H9 (cell line): Measurements from ENCODE around the gene TRPV6. TPM values are rescaled to one million over a fixed set of nuclear protein-coding genes. Genes with fewer than 3 reads are reported as not detected.

Experiments used
- DNase-seq: peaks from one replicate; pipeline ENCODE4 v3.0.0-alpha.2; 2017
- H2AFZ ChIP-seq: one replicate; pipeline ENCODE4 v1.6.1; 2013; ENCODE audit warnings: mild to moderate bottlenecking, low read length, control low read depth, moderate library complexity
- H2AK5ac ChIP-seq: 2 replicates; pipeline ENCODE4 v1.6.1; 2013; ENCODE audit warnings: low read length, control low read depth, mixed read lengths; ENCODE audit not compliant: insufficient read length
- H2BK120ac ChIP-seq: one replicate; pipeline ENCODE4 v1.6.1; 2013; ENCODE audit warnings: low read depth, mild to moderate bottlenecking, low read length, control low read depth, inconsistent platforms; ENCODE audit not compliant: poor library complexity, severe bottlenecking
- H2BK12ac ChIP-seq: 2 replicates; pipeline ENCODE4 v1.6.1; 2013; ENCODE audit warnings: low read length, control low read depth, mixed read lengths, low read depth; ENCODE audit not compliant: insufficient read length
- H2BK15ac ChIP-seq: 2 replicates; pipeline ENCODE4 v1.6.1; 2013; ENCODE audit warnings: low read depth, low read length, control low read depth
- H2BK20ac ChIP-seq: one replicate; pipeline ENCODE4 v1.6.1; 2013; ENCODE audit warnings: low read depth, mild to moderate bottlenecking, low read length, control low read depth, inconsistent platforms; ENCODE audit not compliant: poor library complexity, severe bottlenecking
- H2BK5ac ChIP-seq: 2 replicates; pipeline ENCODE4 v1.6.1; 2013; ENCODE audit warnings: low read length, control low read depth, mixed read lengths; ENCODE audit not compliant: insufficient read length
- H3K14ac ChIP-seq: 2 replicates; pipeline ENCODE4 v1.6.1; 2013; ENCODE audit warnings: low read length, control low read depth; ENCODE audit not compliant: insufficient read depth
- H3K18ac ChIP-seq: 2 replicates; pipeline ENCODE4 v1.6.1; 2013; ENCODE audit warnings: low read depth, mild to moderate bottlenecking, mixed read lengths, low read length, control low read depth; ENCODE audit not compliant: insufficient read length
- H3K23ac ChIP-seq: 2 replicates; pipeline ENCODE4 v1.6.1; 2013; ENCODE audit warnings: low read length, control low read depth, mixed read lengths, low read depth; ENCODE audit not compliant: insufficient read length
- H3K23me2 ChIP-seq: 2 replicates; pipeline ENCODE4 v1.6.1; 2013; ENCODE audit warnings: low read depth, mild to moderate bottlenecking, mixed read lengths, low read length, control low read depth; ENCODE audit not compliant: insufficient read length, poor library complexity, severe bottlenecking
- H3K27ac ChIP-seq: 2 replicates; pipeline ENCODE4 v1.5.1; 2013; ENCODE audit warnings: low read length, control low read depth, mixed read lengths, low read depth; ENCODE audit not compliant: insufficient read length
- H3K27me3 ChIP-seq: 2 replicates; pipeline ENCODE4 v1.6.1; 2013; ENCODE audit warnings: low read length, control low read depth, inconsistent platforms; ENCODE audit not compliant: insufficient read depth
- H3K4ac ChIP-seq: 2 replicates; pipeline ENCODE4 v1.6.1; 2013; ENCODE audit warnings: low read depth, mild to moderate bottlenecking, control low read depth, inconsistent platforms, low read length, moderate library complexity
- H3K4me1 ChIP-seq: 2 replicates; pipeline ENCODE4 v1.6.1; 2013; ENCODE audit warnings: low read length, control low read depth, inconsistent platforms; ENCODE audit not compliant: insufficient read depth
- H3K4me2 ChIP-seq: 2 replicates; pipeline ENCODE4 v1.6.1; 2013; ENCODE audit warnings: low read length, control low read depth, mixed read lengths; ENCODE audit not compliant: insufficient read length, insufficient read depth
- H3K56ac ChIP-seq: 2 replicates; pipeline ENCODE4 v1.6.1; 2013; ENCODE audit warnings: low read depth, mild to moderate bottlenecking, mixed read lengths, low read length, control low read depth; ENCODE audit not compliant: insufficient read length
- H3K79me1 ChIP-seq: 2 replicates; pipeline ENCODE4 v1.6.1; 2013; ENCODE audit warnings: low read depth, mild to moderate bottlenecking, moderate library complexity, low read length, control low read depth, inconsistent platforms; ENCODE audit not compliant: insufficient read depth, poor library complexity, severe bottlenecking
- H3K79me2 ChIP-seq: 2 replicates; pipeline ENCODE4 v1.6.1; 2013; ENCODE audit warnings: low read length, control low read depth, inconsistent platforms; ENCODE audit not compliant: insufficient read depth
- H3K9ac ChIP-seq: 2 replicates; pipeline ENCODE4 v1.6.1; 2013; ENCODE audit warnings: low read length, control low read depth, mixed read lengths; ENCODE audit not compliant: insufficient read length; ENCODE audit errors: extremely low read depth
- H3K9me3 ChIP-seq: one replicate; pipeline ENCODE4 v1.6.1; 2013; ENCODE audit warnings: low read depth, low read length, inconsistent platforms; ENCODE audit not compliant: control insufficient read depth
- H3T11ph ChIP-seq: one replicate; pipeline ENCODE4 v1.6.1; 2013; ENCODE audit warnings: mild to moderate bottlenecking, low read length, control low read depth, inconsistent platforms
- H4K20me1 ChIP-seq: one replicate; pipeline ENCODE4 v1.6.1; 2013; ENCODE audit not compliant: control insufficient read depth, insufficient read length, insufficient read depth
- H4K5ac ChIP-seq: 2 replicates; pipeline ENCODE4 v1.6.1; 2013; ENCODE audit warnings: low read depth, mild to moderate bottlenecking, mixed read lengths, low read length, control low read depth; ENCODE audit not compliant: insufficient read length
- H4K8ac ChIP-seq: replicated peaks from 2 replicates; pipeline ENCODE4 v1.6.1; 2013; ENCODE audit warnings: low read length, control low read depth, mixed read lengths, low read depth; ENCODE audit not compliant: insufficient read length
- H4K91ac ChIP-seq: 2 replicates; pipeline ENCODE4 v1.6.1; 2013; ENCODE audit warnings: low read depth, mild to moderate bottlenecking, moderate library complexity, mixed read lengths, low read length, control low read depth; ENCODE audit not compliant: insufficient read length
- H3K27ac Mint-ChIP-seq, 3 experiments: 2 replicates in 2 of 3; 3 replicates in 1 of 3; pipeline ENCODE4 v1.8.0; 2020 to 2021; ENCODE audit warnings: mixed read lengths in 3 of 3, mild to moderate bottlenecking in 1 of 3, moderate library complexity in 1 of 3
- H3K27me3 Mint-ChIP-seq: 2 replicates; pipeline ENCODE4 v1.8.0; 2021; ENCODE audit warnings: low read depth, mild to moderate bottlenecking, moderate library complexity, mixed read lengths
- H3K36me3 Mint-ChIP-seq, 3 experiments: 2 replicates in 2 of 3; 3 replicates in 1 of 3; pipeline ENCODE4 v1.8.0; 2020 to 2021; ENCODE audit warnings: low read depth in 3 of 3, mixed read lengths in 3 of 3; ENCODE audit not compliant: insufficient read depth in 1 of 3
- H3K4me1 Mint-ChIP-seq, 2 experiments: 2 replicates each; pipeline ENCODE4 v1.8.0; 2020; ENCODE audit warnings: mixed read lengths in 2 of 2
- H3K4me3 Mint-ChIP-seq, 2 experiments: 2 replicates in 1 of 2; 3 replicates in 1 of 2; pipeline ENCODE4 v1.8.0; 2020 to 2021; ENCODE audit warnings: mild to moderate bottlenecking in 2 of 2, mixed read lengths in 2 of 2, moderate library complexity in 1 of 2
- H3K9me3 Mint-ChIP-seq, 2 experiments: 2 replicates in 1 of 2; 3 replicates in 1 of 2; pipeline ENCODE4 v1.8.0; 2020; ENCODE audit warnings: mild to moderate bottlenecking in 2 of 2, mixed read lengths in 2 of 2, moderate library complexity in 1 of 2
- WGBS: extraction: QIAGEN DNeasy Blood & Tissue Kit; methylation state at CpG from one replicate; pipeline ENCODE4 v1.1.7; 2013; ENCODE audit warnings: missing lambda C conversion rate, low lambda C conversion rate, mixed read lengths; ENCODE audit not compliant: insufficient read length; ENCODE audit errors: extremely low coverage; 5-methylcytosine and 5-hydroxymethylcytosine counted together
- total RNA-seq: library from RNA; stranded (reverse); gene quantifications from 2 replicates; pipeline ENCODE4 v1.2.1, GENCODE V29; 2021
- TF ChIP-seq, protein P1 (sequence below): fragments of 200-600 bp; sonication (generic); conservative IDR thresholded peaks from 3 replicates; pipeline ENCODE4 v1.8.0; 2021; ENCODE audit warnings: antibody characterized with exemption, mild to moderate bottlenecking

Gene TRPV6
- total RNA-seq, 1 experiment from 2014 or later: 0.61 TPM

- Mint-ChIP-seq H3K4me1 (peaks cover 32 to 44% of the 10 kb centered on the region in 2 experiments), H3K36me3 (peaks cover 0 to 6% (median 0%) of the 10 kb centered on the region in 3 experiments; a peak in 5 of 7 replicates), H3K27me3 (peaks cover 6% of the 10 kb centered on the region), H3K27ac (peak overlapping the region in 1 of 3 experiments; percentile 38; a peak in 1 of 7 replicates), H3K4me3 (no peak overlapping the region), H3K9me3 (no peaks in the 10 kb centered on the region)
- no peak overlapping the region for H3K56ac ChIP-seq
- no peak overlapping the region for H2BK20ac ChIP-seq
- H3K23me2 ChIP-seq: no peaks in the 10 kb centered on the region
- no peak overlapping the region for H3K9ac ChIP-seq
- no peak overlapping the region for H4K5ac ChIP-seq
- H3K18ac ChIP-seq: no peak overlapping the region
- H3K23ac ChIP-seq: no peak overlapping the region
- no peaks in the 10 kb centered on the region for H3K79me1 ChIP-seq
- H4K91ac ChIP-seq: no peak overlapping the region
- H3K27me3 ChIP-seq: no peaks in the 10 kb centered on the region
- no peak overlapping the region for H3K4me2 ChIP-seq
- H4K20me1 ChIP-seq: no peaks in the 10 kb centered on the region
- H3K4ac ChIP-seq: no peak overlapping the region
- no CpG with 5 or more reads among the region's 7 CpGs for WGBS
- no peaks in the 10 kb centered on the region for H3K9me3 ChIP-seq
- H4K8ac ChIP-seq: no peak overlapping the region
- TF ChIP-seq, protein P1, sequence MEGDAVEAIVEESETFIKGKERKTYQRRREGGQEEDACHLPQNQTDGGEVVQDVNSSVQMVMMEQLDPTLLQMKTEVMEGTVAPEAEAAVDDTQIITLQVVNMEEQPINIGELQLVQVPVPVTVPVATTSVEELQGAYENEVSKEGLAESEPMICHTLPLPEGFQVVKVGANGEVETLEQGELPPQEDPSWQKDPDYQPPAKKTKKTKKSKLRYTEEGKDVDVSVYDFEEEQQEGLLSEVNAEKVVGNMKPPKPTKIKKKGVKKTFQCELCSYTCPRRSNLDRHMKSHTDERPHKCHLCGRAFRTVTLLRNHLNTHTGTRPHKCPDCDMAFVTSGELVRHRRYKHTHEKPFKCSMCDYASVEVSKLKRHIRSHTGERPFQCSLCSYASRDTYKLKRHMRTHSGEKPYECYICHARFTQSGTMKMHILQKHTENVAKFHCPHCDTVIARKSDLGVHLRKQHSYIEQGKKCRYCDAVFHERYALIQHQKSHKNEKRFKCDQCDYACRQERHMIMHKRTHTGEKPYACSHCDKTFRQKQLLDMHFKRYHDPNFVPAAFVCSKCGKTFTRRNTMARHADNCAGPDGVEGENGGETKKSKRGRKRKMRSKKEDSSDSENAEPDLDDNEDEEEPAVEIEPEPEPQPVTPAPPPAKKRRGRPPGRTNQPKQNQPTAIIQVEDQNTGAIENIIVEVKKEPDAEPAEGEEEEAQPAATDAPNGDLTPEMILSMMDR: no peak
- no peak overlapping the region; the same call in 1 of the 2 replicates for H3K14ac ChIP-seq
- H2BK5ac ChIP-seq: no peak overlapping the region
- no peaks in the 10 kb centered on the region for H3K79me2 ChIP-seq
- peaks cover 8% of the 10 kb centered on the region for H3K4me1 ChIP-seq
- no peak overlapping the region for H2BK120ac ChIP-seq
- no peak overlapping the region for H2BK15ac ChIP-seq
- no peak overlapping the region for H3T11ph ChIP-seq
- H2AK5ac ChIP-seq: no peak overlapping the region
- no peak for DNase-seq
- H2AFZ ChIP-seq: no peak overlapping the region
- no peak overlapping the region for H3K27ac ChIP-seq
- no peak overlapping the region for H2BK12ac ChIP-seq
These were observed 22.7 kb downstream of the TRPV6 start for GRCh38 chr7:142862786-142863400.
